ENCODE data around the gene PHKB. TPM values are rescaled to one million over a fixed set of nuclear protein-coding genes. Genes with fewer than 3 reads are reported as not detected.

Gene PHKB
- total RNA-seq, 1 donor = 79.3 TPM

GRCh38 chr16:47622451-47623176 is 161.5 kb downstream of the PHKB start:
- no peak for DNase-seq (ENCODE audit: low read depth)
- H3K4me3 ChIP-seq (ENCODE audit: low read depth, low read length) = no peak overlapping the region
- TF ChIP-seq CTCF (IDR thresholded peaks at IDR 0.05; ENCODE audit: insufficient read depth, low read length) = no peak

GRCh38 chr16:47624563-47624962 is 163.4 kb downstream of the PHKB start:
- no peak for DNase-seq (ENCODE audit: low read depth)
- no peak for TF ChIP-seq CTCF (IDR thresholded peaks at IDR 0.05; ENCODE audit: insufficient read depth, low read length)
- H3K4me3 ChIP-seq (ENCODE audit: low read depth, low read length) = no peak overlapping the region

- H3K4me3 ChIP-seq (ENCODE audit: low read depth, low read length) = no peak overlapping the region
- TF ChIP-seq CTCF (IDR thresholded peaks at IDR 0.05; ENCODE audit: insufficient read depth, low read length) = no peak
- no peak for DNase-seq (ENCODE audit: low read depth)
Measured at GRCh38 chr16:47625115-47625567, 164.0 kb downstream of the PHKB start.

GRCh38 chr16:47626246-47626645 is 165.1 kb downstream of the PHKB start:
- DNase-seq (ENCODE audit: low read depth) = no peak
- TF ChIP-seq CTCF (IDR thresholded peaks at IDR 0.05; ENCODE audit: insufficient read depth, low read length) = no peak
- H3K4me3 ChIP-seq (ENCODE audit: low read depth, low read length) = no peak overlapping the region

GRCh38 chr16:47627085-47627639 is 166.0 kb downstream of the PHKB start:
- no peak for DNase-seq (ENCODE audit: low read depth)
- no peak overlapping the region for H3K4me3 ChIP-seq (ENCODE audit: low read depth, low read length)
- no peak for TF ChIP-seq CTCF (IDR thresholded peaks at IDR 0.05; ENCODE audit: insufficient read depth, low read length)

GRCh38 chr16:47627721-47628120 is 166.6 kb downstream of the PHKB start:
- H3K4me3 ChIP-seq (ENCODE audit: low read depth, low read length) = no peak overlapping the region
- no peak for DNase-seq (ENCODE audit: low read depth)
- TF ChIP-seq CTCF (IDR thresholded peaks at IDR 0.05; ENCODE audit: insufficient read depth, low read length) = no peak
